Measurements from ENCODE around the gene DNAJB11.

The DNAJB11 gene

DNA sequence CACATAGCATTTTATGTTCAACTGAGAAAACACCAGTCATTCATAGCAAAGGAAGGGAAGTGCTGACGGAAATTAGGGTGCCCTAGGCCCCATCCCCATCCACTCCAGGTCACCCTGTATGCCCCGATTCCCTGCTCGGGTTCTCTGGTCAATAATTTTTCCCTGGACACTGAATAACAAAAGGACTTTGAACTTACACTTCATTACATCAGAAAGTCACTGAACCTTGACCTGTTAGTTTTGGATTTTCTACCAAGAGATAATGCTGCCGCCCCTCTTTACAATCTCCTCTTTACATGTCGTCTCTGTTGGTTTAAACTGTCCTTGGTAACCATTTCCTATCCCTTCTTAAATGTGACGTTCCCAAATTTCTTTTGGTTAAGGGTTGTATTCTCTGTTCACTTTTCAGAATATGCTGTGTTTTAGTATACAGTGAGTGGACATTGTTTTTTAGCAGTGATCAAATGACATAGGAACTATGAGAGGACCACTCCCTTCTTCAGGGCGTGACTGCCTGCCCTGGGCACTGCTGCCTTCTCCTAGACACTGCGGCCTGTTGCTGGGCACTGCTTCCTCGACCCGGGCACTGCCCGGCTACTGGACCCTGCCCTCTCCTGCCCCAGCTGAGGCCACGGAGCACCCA lies 28.7 kb downstream of the DNAJB11 start:
- H3K4me3 ChIP-seq (ENCODE audit: low read length) = no peak overlapping the region
- H3K4me2 ChIP-seq (ENCODE audit: low read length) = no peak overlapping the region
- no peaks in the 10 kb centered on the region for H3K9me3 ChIP-seq (ENCODE audit: control insufficient read depth, insufficient read depth, low read length)
- H3K9me2 ChIP-seq (replicated peaks; ENCODE audit: control insufficient read depth, low read length) = no peaks in the 10 kb centered on the region
- H3K27me3 ChIP-seq (ENCODE audit: control insufficient read depth, low read length) = no peaks in the 10 kb centered on the region
- H4K20me1 ChIP-seq (ENCODE audit: control insufficient read depth, insufficient read depth, low read depth, low read length) = no peaks in the 10 kb centered on the region
- H3K79me2 ChIP-seq (ENCODE audit: control insufficient read depth, low read length) = no peaks in the 10 kb centered on the region
- no peaks in the 10 kb centered on the region for H3K4me1 ChIP-seq (ENCODE audit: control insufficient read depth, low read length)
- H3F3A ChIP-seq (ENCODE audit: control insufficient read depth, insufficient read depth) = no peaks in the 10 kb centered on the region
- no peak overlapping the region for H3K27ac ChIP-seq (ENCODE audit: low read depth, low read length)
- H3K36me3 ChIP-seq (ENCODE audit: control insufficient read depth, low read length) = no peaks in the 10 kb centered on the region
- TF ChIP-seq, protein P1, sequence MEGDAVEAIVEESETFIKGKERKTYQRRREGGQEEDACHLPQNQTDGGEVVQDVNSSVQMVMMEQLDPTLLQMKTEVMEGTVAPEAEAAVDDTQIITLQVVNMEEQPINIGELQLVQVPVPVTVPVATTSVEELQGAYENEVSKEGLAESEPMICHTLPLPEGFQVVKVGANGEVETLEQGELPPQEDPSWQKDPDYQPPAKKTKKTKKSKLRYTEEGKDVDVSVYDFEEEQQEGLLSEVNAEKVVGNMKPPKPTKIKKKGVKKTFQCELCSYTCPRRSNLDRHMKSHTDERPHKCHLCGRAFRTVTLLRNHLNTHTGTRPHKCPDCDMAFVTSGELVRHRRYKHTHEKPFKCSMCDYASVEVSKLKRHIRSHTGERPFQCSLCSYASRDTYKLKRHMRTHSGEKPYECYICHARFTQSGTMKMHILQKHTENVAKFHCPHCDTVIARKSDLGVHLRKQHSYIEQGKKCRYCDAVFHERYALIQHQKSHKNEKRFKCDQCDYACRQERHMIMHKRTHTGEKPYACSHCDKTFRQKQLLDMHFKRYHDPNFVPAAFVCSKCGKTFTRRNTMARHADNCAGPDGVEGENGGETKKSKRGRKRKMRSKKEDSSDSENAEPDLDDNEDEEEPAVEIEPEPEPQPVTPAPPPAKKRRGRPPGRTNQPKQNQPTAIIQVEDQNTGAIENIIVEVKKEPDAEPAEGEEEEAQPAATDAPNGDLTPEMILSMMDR (IDR thresholded peaks at IDR 0.05; ENCODE audit: low read depth, low read length, poor library complexity, severe bottlenecking) = no peak

DNA sequence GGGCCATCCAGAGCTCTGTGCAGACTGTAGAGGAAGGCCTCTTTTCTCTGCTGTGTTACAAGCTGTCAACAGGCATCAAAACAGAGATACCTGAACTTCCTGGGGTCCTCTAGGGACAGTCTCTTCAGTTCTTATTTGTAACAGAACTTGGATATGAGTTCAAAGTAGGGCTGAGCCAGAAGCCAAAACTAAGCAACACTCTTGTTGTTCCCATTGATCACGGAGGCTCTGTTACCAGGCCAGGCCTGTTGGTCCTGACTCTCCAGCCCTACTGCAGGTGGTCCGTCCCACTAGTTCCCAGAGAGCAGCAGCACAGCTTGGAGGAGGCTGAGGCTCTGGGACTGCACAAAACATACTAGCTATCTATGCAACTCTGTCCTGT lies 29.3 kb downstream of the DNAJB11 start:
- no peaks in the 10 kb centered on the region for H3F3A ChIP-seq (ENCODE audit: control insufficient read depth, insufficient read depth)
- no peaks in the 10 kb centered on the region for H3K27me3 ChIP-seq (ENCODE audit: control insufficient read depth, low read length)
- no peak overlapping the region for H3K4me2 ChIP-seq (ENCODE audit: low read length)
- no peak for TF ChIP-seq EZH2phosphoT487 (IDR thresholded peaks at IDR 0.05; ENCODE audit: borderline replicate concordance, low read length)
- TF ChIP-seq, protein P1 (IDR thresholded peaks at IDR 0.05; ENCODE audit: low read depth, low read length, poor library complexity, severe bottlenecking) = no peak
- H3K9me2 ChIP-seq (replicated peaks; ENCODE audit: control insufficient read depth, low read length) = no peaks in the 10 kb centered on the region
- H3K27ac ChIP-seq (ENCODE audit: low read depth, low read length) = no peak overlapping the region
- H3K36me3 ChIP-seq (ENCODE audit: control insufficient read depth, low read length) = no peaks in the 10 kb centered on the region
- H4K20me1 ChIP-seq (ENCODE audit: control insufficient read depth, insufficient read depth, low read depth, low read length) = no peaks in the 10 kb centered on the region
- H3K4me3 ChIP-seq (ENCODE audit: low read length) = no peak overlapping the region
- H3K9me3 ChIP-seq (ENCODE audit: control insufficient read depth, insufficient read depth, low read length) = no peaks in the 10 kb centered on the region
- no peaks in the 10 kb centered on the region for H3K4me1 ChIP-seq (ENCODE audit: control insufficient read depth, low read length)
- no peaks in the 10 kb centered on the region for H3K79me2 ChIP-seq (ENCODE audit: control insufficient read depth, low read length)

DNA sequence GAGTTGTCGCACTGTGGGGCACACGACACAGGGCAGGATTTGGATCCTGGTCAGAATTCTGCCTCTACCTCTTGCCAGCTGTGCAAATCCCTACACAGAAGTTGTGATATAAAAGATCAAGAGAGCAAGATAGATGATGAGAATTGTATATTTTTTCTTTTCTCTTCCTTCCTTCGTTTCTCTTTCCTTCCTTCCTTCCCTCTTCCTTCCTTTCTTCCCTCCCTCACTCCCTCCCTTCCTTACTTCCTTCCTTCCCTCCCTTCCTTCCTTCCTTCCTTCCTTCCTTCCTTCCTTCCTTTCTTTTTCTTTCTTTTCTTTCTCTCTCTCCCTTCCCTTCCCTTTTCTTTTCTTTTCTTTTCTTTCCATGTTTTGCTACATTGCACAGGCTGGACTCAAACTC lies 30.4 kb downstream of the DNAJB11 start:
- no peaks in the 10 kb centered on the region for H3F3A ChIP-seq (ENCODE audit: control insufficient read depth, insufficient read depth)
- H3K4me2 ChIP-seq (ENCODE audit: low read length) = no peak overlapping the region
- H3K9me3 ChIP-seq (ENCODE audit: control insufficient read depth, insufficient read depth, low read length) = no peaks in the 10 kb centered on the region
- no peak overlapping the region for H3K4me3 ChIP-seq (ENCODE audit: low read length)
- H4K20me1 ChIP-seq (ENCODE audit: control insufficient read depth, insufficient read depth, low read depth, low read length) = no peaks in the 10 kb centered on the region
- H3K4me1 ChIP-seq (ENCODE audit: control insufficient read depth, low read length) = no peaks in the 10 kb centered on the region
- H3K79me2 ChIP-seq (ENCODE audit: control insufficient read depth, low read length) = no peaks in the 10 kb centered on the region
- H3K27ac ChIP-seq (ENCODE audit: low read depth, low read length) = no peak overlapping the region
- no peaks in the 10 kb centered on the region for H3K27me3 ChIP-seq (ENCODE audit: control insufficient read depth, low read length)
- no peak for TF ChIP-seq EZH2phosphoT487 (IDR thresholded peaks at IDR 0.05; ENCODE audit: borderline replicate concordance, low read length)
- TF ChIP-seq, protein P1 (IDR thresholded peaks at IDR 0.05; ENCODE audit: low read depth, low read length, poor library complexity, severe bottlenecking) = no peak
- H3K9me2 ChIP-seq (replicated peaks; ENCODE audit: control insufficient read depth, low read length) = no peaks in the 10 kb centered on the region
- no peaks in the 10 kb centered on the region for H3K36me3 ChIP-seq (ENCODE audit: control insufficient read depth, low read length)
